Activated CD4-positive, alpha-beta T cell treated with anti-CD3 and anti-CD28 coated beads for 4 hours (primary cell): ENCODE measurements around the gene MCRIP2.
"Not testable (repeated sequence)": the region's sequence is repeated elsewhere in the genome, so short reads cannot be mapped to it uniquely, and the experiment has no call there.

Experiments used
- DNase-seq, 2 donors: peaks; one replicate each; pipeline ENCODE4 v3.0.0-alpha.2; 2020

Gene MCRIP2

DNA sequence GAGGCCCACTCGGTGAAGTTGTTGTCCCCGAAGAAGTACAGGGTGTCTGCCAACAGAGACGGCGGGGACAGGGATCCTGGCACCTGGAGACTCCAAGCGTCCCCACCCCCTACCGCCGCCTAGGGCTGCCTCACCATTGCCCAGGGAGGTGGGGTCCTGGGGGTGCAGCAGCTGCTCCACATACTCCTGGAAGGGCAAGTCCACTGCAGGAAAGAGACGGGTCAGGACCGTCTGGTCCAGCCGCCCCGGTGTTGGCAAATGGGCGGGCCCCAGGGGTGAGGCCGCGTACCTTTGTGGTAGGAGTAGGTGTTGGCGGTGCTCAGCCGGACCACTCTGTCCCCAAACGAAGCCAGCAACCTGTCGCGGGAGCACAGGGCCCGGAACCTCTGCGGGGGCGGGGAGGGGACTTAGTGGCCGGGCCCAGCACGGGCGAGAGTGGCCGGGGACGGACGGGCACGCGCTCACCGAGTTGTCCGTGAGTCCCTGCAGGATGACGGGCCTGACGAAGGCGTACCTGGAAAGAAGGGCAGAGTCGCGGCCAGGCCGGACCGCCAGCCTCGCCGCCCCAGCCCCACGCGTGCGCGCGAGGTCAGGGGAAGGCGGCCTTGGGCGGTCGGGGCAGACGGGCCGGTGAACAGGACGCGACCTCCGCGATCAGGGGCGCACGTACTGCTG is 41.9 kb downstream of the MCRIP2 start:
- no peak for DNase-seq

DNA sequence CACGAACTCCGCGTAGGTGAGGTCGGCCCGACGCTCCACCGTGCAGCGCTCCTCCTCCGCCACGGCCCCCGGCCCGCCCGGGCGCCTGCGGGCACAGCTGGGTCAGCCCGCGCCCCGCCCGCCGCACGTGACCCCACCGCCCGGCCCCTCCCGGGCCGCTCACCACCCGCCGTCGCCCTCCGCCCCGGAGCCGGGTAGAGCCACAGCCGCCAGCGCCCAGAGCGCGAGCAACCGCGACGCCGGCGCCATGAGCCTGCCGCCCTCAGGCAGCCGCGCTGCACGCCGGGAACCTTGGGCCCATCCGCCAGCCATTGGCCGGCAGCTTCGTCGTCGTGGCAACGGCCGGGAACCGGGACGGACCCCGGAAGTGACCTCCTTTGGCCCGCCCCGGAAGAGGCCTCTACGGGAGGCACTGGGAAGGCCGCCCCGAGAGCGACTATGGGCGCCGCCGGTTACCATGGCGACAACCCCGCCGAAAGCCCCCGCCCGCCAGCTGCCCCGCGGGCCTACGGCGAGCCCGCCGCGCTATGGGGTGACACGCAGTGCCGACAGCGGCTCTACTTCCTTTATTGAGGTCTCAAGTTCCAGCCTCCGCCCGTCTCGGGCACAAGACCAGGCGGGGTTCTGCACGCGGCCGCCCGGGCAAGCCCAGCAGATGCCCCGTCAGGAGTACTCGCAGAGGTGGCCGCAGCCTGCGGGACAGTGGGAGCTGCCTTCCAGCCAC is 42.6 kb downstream of the MCRIP2 start, which contains the start of gene JMJD8:
Gene JMJD8, minus strand, starts transcription at position 264 of the 724 bp plus-strand sequence. Its CDS starts 15 bp downstream, at position 249.
- peak; percentile 95 to 96 for DNase-seq

DNA sequence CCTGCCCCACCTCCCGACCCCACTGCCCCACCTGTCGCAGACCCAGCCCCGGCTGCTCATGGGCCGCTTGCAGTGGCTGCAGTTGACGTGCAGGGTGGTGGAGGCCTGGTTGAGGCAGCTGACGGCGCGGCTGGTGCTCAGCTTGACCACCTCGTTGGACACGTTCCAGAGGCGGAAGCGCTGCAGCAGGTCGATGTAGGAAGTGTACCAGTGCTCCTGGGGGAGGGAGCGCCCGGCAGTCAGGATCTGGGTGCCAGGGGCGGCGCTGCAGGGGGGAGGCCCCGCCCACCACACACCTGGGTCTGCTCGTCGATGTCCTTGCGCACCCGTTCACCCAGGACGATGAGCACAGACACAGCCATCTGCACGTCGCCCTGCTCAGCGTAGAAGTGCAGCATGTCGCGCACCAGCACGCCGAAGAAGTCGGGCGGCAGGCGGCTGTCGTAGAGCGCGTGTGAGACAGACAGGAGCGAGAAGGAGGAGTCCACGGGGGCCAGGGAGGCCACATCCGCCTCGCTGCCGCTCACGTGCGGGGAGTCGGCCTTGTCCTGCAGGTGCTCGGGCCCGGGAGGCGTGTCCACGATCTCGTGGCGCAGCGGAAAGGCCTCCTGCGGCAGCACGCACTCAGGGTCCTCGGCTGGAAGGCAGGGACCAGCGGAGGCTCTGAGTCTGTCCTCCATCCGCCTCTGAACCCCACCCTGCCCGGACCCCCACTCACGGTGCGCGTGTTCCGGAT is 43.5 kb downstream of the MCRIP2 start:
- no peak for DNase-seq

DNA sequence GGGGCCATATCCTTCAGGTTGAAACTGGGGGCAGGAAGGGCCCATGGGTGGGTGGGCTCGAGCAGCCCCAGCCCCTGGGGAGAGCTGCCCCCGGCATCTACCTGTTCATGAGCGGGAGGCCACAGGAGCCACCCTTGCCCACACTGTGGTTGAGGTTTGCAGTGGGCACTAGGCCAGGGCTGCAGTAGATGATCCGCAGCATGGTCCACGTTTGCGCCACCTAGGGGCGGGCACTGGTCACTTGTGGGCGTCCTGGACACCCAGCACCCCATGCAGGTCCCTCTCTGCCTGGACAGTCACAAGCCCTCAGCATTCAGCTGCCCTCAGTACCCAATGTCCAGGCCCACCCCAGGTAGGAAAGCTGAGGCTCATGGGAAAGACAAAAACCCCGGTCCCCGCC is 44.3 kb downstream of the MCRIP2 start:
- DNase-seq, result no peak

DNA sequence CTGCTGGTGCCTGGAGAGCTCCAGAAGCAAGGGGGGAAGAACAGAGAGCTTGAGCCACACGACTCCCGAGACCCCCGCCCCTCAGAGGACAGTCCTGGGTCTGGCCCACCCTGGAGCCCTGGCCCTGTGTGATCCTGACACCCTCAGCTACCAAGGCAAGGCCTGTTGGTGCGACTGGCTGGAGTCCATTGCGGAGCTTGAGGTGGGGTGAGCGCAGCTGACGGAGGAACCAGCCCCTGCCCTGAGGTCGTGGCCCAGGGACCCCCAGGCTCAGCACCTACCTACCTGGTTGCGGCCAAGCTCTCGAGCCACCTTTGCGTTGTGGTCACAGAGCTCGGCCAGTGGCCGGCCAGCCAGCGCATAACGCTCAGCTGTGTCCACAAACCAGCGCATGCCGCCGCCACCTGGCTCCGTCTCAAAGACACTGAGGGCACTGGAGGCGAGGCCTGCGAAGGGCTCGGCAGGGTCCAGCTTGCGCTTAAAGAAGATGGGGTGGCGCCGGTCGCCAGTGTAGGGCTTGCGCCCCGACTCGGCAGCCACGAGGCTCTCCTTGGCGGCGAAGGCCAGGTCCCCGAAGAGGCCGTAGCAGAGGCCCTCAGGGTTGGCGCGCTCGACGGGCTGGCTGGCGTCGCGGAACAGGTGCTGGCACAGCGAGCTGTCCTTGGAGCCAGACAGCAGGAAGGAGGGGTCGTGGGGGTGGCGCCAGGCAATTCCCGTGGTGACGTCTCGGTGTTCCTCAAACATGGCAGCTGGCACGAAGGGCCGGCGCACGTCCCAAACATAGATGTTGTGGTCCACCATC is 45.0 kb downstream of the MCRIP2 start:
- DNase-seq, result no peak

DNA sequence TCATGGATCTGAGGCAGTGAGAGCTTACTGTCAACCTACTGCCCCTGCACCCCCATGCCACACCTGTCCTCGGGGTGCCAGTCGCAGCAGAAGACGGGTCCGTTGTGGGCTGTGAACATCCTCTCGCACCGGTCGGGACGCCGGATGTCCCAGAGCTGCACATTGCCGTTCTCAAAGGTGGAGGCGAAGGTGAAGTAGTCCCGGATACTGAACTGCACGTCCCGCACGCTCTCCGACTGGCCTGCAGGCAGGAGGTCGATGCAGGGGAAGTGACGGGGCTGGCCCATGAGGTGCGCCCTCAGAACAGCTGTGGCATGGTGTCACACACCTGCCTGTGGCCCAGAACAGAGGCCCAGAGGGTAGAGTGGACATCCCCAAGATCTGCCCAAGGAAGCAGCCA is 45.9 kb downstream of the MCRIP2 start:
- no peak for DNase-seq

DNA sequence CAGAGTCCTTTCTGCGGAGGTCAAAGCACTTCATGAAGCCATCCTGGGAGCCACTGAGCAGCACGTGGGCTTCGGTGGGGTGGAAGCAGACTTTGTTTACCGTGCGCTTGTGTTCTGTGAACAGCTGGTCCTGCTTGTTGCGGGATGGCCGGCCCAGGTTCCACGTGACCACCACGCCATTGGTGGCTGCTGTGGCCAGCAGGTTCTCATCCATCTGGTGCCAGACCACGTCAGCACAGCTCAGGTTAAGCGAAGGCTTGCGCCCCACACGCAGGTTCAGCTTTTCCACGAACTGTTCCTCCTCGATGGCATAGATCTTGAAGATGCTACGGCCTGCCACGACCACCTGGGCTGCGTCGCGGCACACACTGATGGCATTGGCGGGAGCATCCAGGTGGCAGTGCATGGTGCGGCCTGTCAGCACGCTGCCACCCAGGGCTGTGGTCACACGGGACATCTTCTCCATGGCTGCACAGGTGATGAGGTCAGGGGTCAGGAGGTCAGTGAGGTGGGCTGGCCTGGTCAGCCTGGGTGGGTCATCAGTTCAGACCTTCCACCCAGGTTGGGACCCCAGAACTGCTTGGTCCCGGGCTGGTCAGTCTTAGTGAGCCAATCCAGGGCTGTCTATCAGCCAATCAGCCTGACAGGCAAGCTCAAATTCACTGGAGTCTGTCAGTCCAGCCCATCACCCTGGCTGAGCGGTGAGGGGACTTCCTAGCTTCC is 47.7 kb downstream of the MCRIP2 start:
- no peak for DNase-seq

DNA sequence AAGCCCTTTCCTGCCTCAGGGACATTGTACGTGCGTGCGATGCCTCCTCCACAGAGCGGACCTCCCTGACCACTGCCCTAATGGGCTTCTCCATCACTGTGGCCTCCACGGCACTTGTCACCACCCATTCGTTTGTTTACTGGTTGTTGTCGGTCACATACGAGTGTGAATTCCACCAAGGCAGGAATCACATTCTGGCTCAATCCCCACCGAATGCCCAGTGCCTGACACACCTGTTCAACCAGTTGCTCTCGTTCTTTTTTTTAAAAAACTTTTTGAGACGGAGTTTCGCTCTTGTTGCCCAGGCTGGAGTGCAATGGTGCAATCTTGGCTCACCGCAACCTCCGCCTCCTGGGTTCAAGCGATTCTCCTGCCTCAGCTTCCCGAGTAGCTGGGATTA is 49.6 kb downstream of the MCRIP2 start:
- DNase-seq, result not testable (repeated sequence)

DNA sequence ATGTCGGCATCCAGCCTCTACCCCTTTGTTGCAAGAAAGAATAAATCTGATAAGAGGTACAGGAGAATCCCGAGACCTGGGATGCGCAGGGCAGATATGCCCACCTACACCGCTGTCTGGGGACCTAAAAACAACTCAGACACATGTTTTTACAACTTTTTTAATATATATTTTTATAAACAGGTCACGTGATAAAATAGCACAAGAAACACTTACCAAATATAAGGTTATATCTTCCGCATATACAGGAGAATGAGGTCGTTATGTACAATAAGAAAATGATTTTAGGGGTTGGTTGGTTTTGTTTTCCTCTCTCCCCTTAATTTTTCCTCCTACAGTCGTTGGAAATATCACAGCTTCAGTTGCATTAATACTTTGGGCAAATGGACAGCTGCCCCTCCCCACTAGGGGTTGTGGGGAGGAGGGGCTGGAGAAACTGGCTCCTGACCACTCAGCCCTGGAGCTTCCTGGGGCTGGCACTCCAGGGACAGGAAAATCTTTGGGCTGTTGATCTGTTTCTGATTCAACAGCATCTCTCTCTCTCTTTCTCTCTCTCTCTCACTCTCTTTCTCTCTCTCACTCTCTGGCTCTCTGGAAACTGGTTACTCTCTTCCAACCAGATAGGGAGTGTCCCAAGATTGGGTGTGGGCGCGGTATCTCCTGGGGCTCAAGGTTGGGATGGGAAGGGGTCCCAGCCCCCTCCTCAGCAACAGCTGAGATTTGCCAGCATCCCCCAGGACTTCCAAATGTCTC is 50.9 kb downstream of the MCRIP2 start:
- no peak for DNase-seq

DNA sequence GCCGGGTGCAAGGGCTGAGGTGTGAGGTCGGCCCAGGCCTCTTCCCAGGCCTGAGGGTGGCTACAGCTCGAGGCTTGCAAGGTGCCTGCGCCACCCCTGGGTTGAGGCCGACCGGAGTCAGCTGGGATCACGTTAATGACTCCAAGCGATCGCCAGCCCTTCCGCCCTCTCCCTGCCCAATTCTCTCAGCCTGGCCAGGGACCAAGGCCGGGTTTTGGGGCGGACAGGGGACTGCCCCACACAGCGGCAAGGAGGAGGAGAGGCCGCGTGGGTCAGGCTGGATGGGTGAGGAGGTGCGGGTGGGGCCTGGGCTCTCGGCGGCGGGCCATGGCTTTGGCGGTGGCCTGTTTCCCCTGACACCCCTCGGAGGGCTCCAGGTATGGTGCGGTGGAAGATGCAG is 51.7 kb downstream of the MCRIP2 start:
- DNase-seq, result no peak

DNA sequence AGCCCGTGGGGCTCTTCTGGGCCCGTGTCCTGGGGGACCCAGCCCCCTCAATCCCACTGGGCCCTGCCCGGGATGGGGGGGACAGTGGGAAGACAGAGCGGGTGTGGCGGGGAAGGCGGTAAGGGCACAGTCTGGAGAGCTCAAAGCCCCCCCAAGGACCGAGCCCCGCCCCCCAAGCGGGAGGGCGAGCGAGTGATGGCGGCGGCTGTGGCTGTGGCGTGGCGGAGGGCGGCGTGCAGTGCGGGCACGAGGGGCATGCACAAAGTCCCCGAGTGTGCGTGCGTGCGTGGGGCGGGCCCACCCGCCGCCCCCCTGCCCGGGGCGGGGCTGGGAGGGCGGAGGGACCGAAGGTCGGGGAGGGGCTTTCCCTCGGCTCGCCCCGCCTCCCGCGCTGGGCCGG is 52.1 kb downstream of the MCRIP2 start:
- no peak for DNase-seq

DNA sequence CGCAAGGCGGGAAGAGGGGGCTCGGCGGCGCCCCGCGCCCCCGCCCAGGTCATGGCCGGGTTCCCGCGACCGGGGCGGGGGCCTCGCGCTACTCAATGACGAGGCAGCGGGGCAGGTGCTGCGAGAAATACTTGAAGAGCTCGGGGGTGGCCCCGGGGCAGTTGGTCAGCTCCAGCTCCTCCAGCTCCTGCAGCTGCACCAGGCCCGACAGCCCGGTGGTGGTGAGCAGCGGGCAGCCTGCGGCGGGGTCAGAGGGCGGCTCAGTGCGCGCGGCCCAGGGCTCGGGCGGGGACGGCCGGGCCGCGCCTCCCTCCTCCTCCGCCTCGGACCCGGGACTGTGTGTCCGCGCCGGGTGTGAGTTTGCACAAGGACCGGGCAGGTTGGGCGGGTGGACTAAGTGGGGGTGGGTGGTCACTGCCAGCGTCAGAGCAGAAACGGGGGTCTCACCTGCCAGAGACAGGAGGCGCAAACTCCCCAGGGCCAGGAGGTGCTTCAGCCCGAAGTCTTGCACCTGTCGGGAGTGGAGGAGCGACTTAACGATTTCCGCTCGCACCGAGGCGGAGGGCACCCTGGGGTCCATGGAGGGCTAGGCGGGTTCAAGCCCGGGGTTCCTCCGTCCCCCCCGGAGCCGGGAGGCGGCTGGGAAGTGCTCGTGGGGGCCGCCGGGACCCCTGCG is 52.7 kb downstream of the MCRIP2 start:
- DNase-seq, result no peak

DNA sequence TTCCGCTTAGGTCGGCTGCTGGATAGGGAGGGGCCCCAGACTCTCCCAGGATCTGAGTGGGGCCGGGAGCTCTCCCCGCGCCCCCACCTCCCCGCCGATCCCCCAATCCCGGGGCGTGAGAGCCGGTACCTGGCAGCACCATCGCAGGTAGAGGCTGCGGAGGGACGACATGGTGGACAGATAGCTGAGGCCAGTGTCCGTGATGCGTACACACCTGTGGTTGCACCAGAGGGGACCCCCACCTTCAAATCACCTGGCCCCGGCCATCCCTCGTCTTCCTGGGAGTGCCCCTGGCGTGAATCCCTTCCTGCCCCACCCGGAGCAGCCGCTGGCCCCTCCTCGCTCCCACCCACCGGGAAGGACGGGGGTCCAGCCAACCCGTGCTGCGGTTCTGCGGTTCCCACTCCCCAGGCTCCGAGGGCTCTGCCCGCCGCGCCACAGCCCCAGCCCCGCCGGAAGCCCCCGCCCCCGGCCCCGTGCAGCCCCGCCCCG is 53.3 kb downstream of the MCRIP2 start:
- DNase-seq, result no peak

DNA sequence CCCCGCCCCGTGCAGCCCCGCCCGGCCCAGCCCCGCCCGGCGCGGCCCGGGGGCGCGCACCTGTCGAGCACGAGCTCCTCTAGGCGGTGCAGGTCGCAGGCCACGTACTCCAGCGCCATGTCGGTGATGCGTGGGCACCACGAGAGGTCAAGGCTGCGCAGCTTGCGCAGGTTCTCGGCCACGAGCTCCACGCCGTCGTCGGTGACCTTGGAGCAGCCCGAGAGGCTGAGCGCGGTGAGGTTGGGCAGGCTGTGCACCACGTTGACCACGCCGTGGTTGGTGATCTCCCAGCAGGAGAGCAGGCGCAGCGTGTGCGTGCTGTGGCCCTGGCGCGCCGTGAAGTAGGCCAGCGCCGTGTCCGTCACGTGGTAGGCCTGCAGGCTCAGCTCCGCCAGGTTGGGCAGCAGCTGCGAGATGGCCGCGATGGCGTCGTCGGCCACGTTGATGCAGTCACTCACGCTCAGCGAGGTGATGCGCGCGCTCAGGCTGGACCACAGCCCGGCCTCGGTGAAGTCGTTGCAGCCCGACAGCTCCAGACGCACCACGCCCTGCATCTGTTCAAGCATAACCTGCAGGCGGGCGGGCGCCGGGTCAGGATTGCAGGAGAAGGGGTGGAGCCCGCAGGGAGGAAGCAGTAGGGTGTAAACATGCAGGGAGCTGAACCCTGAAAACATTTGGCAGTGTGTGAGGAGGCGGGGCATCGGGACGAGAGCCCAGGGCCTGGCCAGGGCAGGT is 53.9 kb downstream of the MCRIP2 start:
- DNase-seq, result peak; percentile 62 to 69
